WTC11 (cell line): ENCODE data around the gene MAP1LC3B.

Experiments
- AFF4 ChIP-seq: sonication (generic); formaldehyde crosslinking; IDR thresholded peaks from 2 replicates; pipeline ENCODE4 v1.8.1; 2023; ENCODE audit warnings: mild to moderate bottlenecking, missing genetic modification reagents, borderline replicate concordance
- ARID4B ChIP-seq: sonication (generic); formaldehyde crosslinking; IDR thresholded peaks from 2 replicates; pipeline ENCODE4 v1.8.0; 2023; ENCODE audit warnings: missing genetic modification reagents, mild to moderate bottlenecking, borderline replicate concordance
- CTCF ChIP-seq: fragments of 200-600 bp; IDR thresholded peaks from 2 replicates; pipeline ENCODE4 v1.8.0; 2022; ENCODE audit warnings: antibody characterized with exemption
- JUN ChIP-seq: sonication (generic); formaldehyde crosslinking; IDR thresholded peaks from 2 replicates; pipeline ENCODE4 v1.8.0; 2023; ENCODE audit warnings: mild to moderate bottlenecking, missing genetic modification reagents
- MAX ChIP-seq: sonication (generic); formaldehyde crosslinking; IDR thresholded peaks from 2 replicates; pipeline ENCODE4 v1.8.0; 2022; ENCODE audit warnings: mild to moderate bottlenecking, missing genetic modification reagents
- TP53 ChIP-seq: sonication (generic); formaldehyde crosslinking; IDR thresholded peaks from 2 replicates; pipeline ENCODE4 v1.8.1; 2023; ENCODE audit warnings: mild to moderate bottlenecking, missing genetic modification reagents
- ZBTB43 ChIP-seq: sonication (generic); formaldehyde crosslinking; IDR thresholded peaks from 2 replicates; pipeline ENCODE4 v1.8.1; 2023; ENCODE audit warnings: mild to moderate bottlenecking, missing genetic modification reagents

GRCh38 chr16:87407511-87408112, 15.5 kb downstream of the MAP1LC3B start:
- no peak for TF ChIP-seq CTCF
- no peak for TF ChIP-seq ARID4B
- TF ChIP-seq TP53 (CRISPR knock-in tag), result no peak
- no peak for TF ChIP-seq ZBTB43
- TF ChIP-seq MAX (CRISPR knock-in tag), result no peak
- TF ChIP-seq AFF4 (CRISPR knock-in tag), result no peak
- no peak for TF ChIP-seq JUN (CRISPR knock-in tag)
